Hepatocyte (in vitro differentiated cells): Measurements from ENCODE around the gene KRT16.
"Not testable (repeated sequence)": the region's sequence is repeated elsewhere in the genome, so short reads cannot be mapped to it uniquely, and the experiment has no call there.

Experiments
- CTCF ChIP-seq: fragments of 200-600 bp; sonication (generic); IDR thresholded peaks from 2 replicates; pipeline ENCODE4 v1.5.1; 2016; ENCODE audit warnings: antibody characterized with exemption, mild to moderate bottlenecking; ENCODE audit not compliant: poor library complexity
- EZH2 ChIP-seq: fragments of 200-600 bp; sonication (generic); IDR thresholded peaks from 2 replicates; pipeline ENCODE4 v1.6.1; 2016; ENCODE audit warnings: antibody characterized with exemption, mild to moderate bottlenecking, borderline replicate concordance

GRCh38 chr17:41582061-41582968 is 30.3 kb downstream of the KRT16 start:
- not testable (repeated sequence) for TF ChIP-seq CTCF, EZH2
